GM12865 (cell line): ENCODE data around the gene CST9L.

ENCODE experiments used
- DNase-seq: peaks from one replicate; pipeline ENCODE4 v3.0.0; 2010; ENCODE audit warnings: low read depth
- H3K4me3 ChIP-seq: 2 replicates; pipeline ENCODE4 v1.5.1; 2011; ENCODE audit warnings: mild to moderate bottlenecking, low read depth, low read length, control low read depth
- TF ChIP-seq, protein P1 (sequence below): IDR thresholded peaks from 2 replicates; pipeline ENCODE4 v1.5.1; 2011; ENCODE audit warnings: low read length, control low read depth, low read depth, inconsistent platforms; ENCODE audit not compliant: insufficient read depth; ENCODE audit errors: missing control alignments

The CST9L gene

DNA sequence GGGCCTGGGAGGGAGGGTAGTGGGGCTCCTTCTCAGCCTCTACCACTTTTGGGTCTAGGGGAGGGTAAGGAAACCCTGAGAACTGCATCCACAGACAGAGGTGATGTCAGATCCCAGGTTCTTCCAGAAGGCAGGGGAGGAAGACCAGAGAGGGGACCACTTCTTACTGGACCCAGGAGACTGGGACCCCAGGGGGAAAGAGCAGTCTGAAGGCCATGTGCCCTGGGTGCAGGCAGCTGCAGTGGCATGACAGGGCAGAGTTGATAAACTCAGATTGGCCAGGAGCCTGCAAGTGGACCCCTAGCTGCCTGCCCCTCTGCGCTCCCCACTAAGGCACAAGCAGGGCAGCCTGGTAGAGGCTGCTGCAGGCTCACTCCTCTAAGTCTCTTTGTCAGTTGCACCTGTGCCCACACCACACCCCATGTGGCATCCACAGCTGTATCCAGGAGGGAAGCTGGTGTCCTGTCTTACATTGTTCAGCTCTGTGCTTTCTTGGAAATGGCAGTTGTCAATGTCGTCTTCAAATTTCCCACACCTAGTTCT, 2.7 kb downstream of the CST9L start:
- TF ChIP-seq, protein P1, sequence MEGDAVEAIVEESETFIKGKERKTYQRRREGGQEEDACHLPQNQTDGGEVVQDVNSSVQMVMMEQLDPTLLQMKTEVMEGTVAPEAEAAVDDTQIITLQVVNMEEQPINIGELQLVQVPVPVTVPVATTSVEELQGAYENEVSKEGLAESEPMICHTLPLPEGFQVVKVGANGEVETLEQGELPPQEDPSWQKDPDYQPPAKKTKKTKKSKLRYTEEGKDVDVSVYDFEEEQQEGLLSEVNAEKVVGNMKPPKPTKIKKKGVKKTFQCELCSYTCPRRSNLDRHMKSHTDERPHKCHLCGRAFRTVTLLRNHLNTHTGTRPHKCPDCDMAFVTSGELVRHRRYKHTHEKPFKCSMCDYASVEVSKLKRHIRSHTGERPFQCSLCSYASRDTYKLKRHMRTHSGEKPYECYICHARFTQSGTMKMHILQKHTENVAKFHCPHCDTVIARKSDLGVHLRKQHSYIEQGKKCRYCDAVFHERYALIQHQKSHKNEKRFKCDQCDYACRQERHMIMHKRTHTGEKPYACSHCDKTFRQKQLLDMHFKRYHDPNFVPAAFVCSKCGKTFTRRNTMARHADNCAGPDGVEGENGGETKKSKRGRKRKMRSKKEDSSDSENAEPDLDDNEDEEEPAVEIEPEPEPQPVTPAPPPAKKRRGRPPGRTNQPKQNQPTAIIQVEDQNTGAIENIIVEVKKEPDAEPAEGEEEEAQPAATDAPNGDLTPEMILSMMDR: no peak
- no peak overlapping the region for H3K4me3 ChIP-seq
- no peak for DNase-seq

DNA sequence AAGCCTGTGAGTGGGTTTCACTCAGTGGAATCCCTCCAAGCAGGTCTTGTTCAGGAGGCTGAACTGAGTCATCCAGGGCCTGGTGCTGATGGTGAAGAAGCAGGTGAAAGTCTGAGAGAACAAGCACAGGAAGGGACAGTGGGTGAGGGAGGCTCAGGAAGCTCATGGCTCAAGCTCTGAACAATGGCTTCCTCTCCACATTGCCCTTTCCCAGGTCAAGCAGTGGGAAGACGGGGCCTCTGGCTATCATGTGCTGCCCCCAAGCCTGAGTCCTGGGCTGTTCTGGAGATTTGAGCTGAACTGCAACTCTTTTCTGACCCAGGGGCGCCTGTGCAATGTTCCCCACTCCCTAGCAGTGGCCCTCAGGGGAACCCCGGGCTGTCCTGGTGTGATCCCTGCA, 3.4 kb downstream of the CST9L start:
- no peak overlapping the region for H3K4me3 ChIP-seq
- TF ChIP-seq, protein P1: no peak
- DNase-seq: no peak

DNA sequence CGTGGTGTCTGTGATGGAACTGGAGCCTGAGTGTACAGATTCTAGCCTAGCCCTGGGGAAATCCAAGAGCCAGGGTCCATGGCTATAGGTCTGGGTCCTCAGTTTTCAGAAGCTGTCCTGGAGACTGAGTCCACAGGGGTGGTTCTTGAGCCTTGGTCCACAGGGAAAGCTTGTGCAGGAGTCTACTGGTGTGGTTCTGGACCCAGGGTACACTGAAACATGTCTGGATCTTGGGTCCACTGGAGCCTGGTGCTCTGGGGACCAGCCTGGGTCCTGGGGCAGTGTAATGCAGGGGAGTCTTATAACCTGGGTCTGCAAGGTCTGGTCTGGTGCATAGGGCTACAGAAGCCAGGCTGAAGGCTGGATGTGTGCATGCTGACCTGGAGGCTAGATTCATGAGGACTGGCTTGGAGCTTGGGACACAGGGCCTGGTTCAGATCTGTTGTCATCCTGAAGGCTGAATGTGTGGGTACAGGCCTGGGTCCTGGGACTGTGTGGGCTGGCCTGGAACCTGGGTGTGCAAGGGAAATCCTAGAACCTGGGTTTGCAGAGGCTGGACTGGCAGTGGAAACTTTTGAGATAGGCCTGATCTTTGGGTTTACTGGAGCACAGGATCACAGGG, 5.5 kb downstream of the CST9L start:
- TF ChIP-seq, protein P1: no peak
- no peak overlapping the region for H3K4me3 ChIP-seq
- no peak for DNase-seq

DNA sequence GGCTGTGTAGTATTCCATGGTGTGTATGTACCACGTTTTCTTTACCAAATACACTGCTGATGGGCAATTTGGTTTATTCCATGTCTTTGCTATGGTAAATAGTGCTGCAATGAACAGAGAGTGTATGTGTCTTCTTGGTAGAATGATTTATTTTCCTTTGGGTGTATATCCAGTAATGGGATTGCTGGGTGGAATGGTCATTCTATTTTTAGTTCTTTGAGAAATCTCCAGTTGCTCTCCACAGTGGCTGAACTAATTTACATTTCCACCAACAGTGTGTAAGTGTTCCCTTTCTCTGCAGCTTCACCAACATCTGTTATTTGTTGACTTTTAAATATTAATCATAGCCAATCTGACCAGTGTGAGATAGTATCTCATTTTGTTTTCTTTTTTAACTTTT, 13.9 kb downstream of the CST9L start:
- no peak overlapping the region for H3K4me3 ChIP-seq
- TF ChIP-seq, protein P1: no peak
- no peak for DNase-seq

DNA sequence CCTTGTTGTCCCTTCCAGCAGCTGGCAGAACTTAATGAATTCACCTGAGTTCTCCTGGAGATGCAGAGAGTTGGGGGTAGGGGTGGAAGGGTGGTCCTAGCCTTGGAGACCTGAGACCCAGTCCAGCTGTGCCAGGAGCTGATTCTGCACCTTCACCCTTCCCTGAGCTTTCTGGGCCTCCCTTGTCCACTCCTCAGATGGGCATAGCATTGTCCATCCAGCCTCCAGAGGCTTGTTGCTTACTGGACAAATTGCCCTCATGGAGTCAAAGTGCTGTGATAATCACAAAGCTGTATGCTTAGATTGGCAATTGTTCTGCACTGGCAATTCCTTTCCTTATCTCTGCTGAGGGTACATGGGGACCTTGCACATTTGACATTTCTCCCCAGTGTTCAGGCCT, 16.5 kb downstream of the CST9L start:
- TF ChIP-seq, protein P1: no peak
- no peak for DNase-seq
- H3K4me3 ChIP-seq: no peak overlapping the region

DNA sequence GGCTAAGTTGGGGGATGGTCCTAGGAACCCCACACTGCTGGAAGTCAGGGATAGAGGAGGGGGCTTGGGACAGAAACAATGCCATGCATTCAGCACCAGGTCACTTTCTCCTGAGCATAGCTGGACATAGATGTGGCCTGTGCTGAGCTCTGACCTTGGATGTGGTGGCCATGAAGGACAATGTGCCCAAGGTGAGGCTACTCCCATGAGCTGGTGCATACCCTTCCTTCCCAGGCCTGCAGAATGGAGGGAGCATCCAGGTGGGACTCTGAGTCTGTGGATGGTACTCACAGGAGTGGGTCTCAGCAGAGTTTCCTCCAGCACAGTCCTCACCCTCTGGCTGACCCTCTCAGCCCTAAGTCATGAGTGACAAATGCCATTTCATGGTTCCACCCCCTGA, 16.9 kb downstream of the CST9L start:
- TF ChIP-seq, protein P1: no peak
- no peak for DNase-seq
- H3K4me3 ChIP-seq: no peak overlapping the region

DNA sequence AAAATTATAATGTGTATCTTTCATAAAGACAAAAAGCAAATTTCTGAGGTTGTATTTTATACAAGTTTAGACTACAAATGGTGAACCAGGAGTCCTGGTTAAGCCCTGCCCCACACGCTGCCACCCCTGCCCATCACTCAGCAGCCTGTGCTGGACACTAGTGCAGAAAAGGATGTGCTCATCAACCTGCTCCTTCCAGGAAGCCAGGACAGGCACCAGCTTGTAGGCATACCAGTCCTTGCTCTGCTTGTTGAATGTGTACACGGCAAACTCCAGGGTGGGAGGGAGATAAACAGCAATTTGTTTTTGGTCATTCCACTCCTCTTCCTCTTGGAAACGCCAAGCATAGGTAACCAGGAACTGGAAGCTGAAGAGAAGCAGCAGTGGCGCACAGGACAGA, 18.1 kb downstream of the CST9L start:
- DNase-seq: no peak
- TF ChIP-seq, protein P1: no peak
- no peak overlapping the region for H3K4me3 ChIP-seq
